Central memory CD8-positive, alpha-beta T cell (primary cell): ENCODE data around the gene ROGDI.

ENCODE experiments used
- ATAC-seq: fragments of 150-1000 bp; cut with Tn5 transposase; replicated peaks from 2 replicates; pipeline ENCODE4 v1.10.0; 2022; ENCODE audit warnings: mild to moderate bottlenecking, moderate FRiP score, moderate number of reproducible peaks; ENCODE audit not compliant: poor library complexity, severe bottlenecking; ENCODE audit errors: extremely low read depth
- DNase-seq, 2 donors: peaks; one replicate each; pipeline ENCODE4 v3.0.0; 2021; ENCODE audit warnings: low spot score in 2 of 2
- H3K27ac Mint-ChIP-seq: one replicate; pipeline ENCODE4 v1.8.0; 2022; ENCODE audit warnings: low read depth, mild to moderate bottlenecking, moderate library complexity, mixed read lengths
- H3K27me3 Mint-ChIP-seq: one replicate; pipeline ENCODE4 v1.8.0; 2022; ENCODE audit warnings: mixed read lengths
- H3K36me3 Mint-ChIP-seq: one replicate; pipeline ENCODE4 v1.8.0; 2022; ENCODE audit warnings: mild to moderate bottlenecking, moderate library complexity, mixed read lengths; ENCODE audit not compliant: insufficient read depth
- H3K4me1 Mint-ChIP-seq: one replicate; pipeline ENCODE4 v1.8.0; 2022; ENCODE audit warnings: mixed read lengths
- H3K4me3 Mint-ChIP-seq: one replicate; pipeline ENCODE4 v1.8.0; 2022; ENCODE audit warnings: mild to moderate bottlenecking, moderate library complexity, mixed read lengths
- H3K9me3 Mint-ChIP-seq: one replicate; pipeline ENCODE4 v1.8.0; 2022; ENCODE audit warnings: mixed read lengths

Gene ROGDI

GRCh38 chr16:4805231-4805630 is 2.8 kb upstream of the ROGDI start:
- Mint-ChIP-seq H3K4me1 (peaks cover 12% of the 10 kb centered on the region), H3K27me3 (no peaks in the 10 kb centered on the region), H3K27ac (no peak overlapping the region), H3K9me3 (no peaks in the 10 kb centered on the region), H3K4me3 (no peak overlapping the region), H3K36me3 (peaks cover 31% of the 10 kb centered on the region)
- DNase-seq: no peak
- no peak for ATAC-seq

- DNase-seq: no peak
- no peak overlapping the region for H3K4me3 Mint-ChIP-seq
- no peaks in the 10 kb centered on the region for H3K27me3 Mint-ChIP-seq
- no peaks in the 10 kb centered on the region for H3K9me3 Mint-ChIP-seq
- H3K4me1 Mint-ChIP-seq: peaks cover 12% of the 10 kb centered on the region
- no peak overlapping the region for H3K27ac Mint-ChIP-seq
- no peak for ATAC-seq
- peaks cover 25% of the 10 kb centered on the region for H3K36me3 Mint-ChIP-seq
Observed at GRCh38 chr16:4803898-4804762, 1.7 kb upstream of the ROGDI start.

DNA sequence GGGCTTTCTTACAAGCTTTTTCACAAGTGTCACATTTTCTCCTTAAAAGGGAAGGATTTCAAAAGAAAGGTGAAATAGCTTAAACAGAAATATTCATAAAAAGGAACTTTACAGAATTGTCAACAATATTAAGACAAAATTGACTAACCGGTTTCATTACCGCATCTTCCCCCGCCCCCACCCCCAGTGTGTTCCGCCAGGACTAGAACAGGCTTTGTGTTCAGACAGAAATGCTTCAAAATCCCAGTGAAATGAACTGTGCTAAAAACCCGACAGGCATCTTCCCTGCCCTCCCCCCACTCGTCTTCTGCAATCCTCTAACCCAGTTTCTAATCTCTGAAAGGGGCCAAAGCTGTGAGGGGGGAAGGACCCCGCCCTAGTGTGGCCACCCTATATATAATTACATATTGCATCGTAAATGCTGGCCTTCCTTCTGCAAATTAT is 990 bp upstream of the ROGDI start:
- Mint-ChIP-seq H3K9me3 (no peaks in the 10 kb centered on the region), H3K4me1 (peaks cover 12% of the 10 kb centered on the region), H3K27me3 (no peaks in the 10 kb centered on the region), H3K4me3 (peak overlapping the region; percentile 87), H3K27ac (no peak overlapping the region), H3K36me3 (peaks cover 19% of the 10 kb centered on the region)
- ATAC-seq: no peak
- no peak for DNase-seq

DNA sequence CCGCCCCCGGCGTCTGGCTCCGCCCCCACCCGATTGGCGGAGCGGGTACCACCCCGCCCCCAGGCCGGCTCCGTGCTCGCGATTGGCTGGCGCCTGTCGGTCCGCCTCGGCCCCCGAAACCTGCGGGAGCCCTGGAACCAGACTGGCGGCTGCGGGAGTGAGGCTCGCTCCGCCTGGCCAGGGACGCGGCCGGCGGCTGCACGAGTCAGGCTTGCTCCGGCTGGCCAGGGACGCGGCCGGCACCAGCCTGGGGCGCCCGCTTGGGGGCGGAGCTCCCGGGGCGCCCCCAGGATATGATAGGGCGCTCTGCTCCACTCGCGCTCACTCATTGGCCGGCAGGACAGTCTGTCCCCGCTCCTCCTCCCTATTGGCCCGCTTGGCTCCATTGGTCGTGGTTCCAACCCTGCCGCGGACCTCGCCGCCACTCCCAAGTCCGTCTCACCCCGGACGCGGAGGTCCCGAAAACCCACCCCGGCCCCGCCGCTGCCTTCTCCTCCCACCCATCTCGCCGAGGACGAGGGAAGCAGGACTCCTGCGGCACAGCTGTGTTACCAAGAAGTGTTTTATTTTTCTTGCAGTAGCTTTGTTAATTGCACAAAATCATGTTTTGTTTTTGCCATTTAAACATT is 340 bp upstream of the ROGDI start:
- peaks cover 12% of the 10 kb centered on the region for H3K4me1 Mint-ChIP-seq
- no peaks in the 10 kb centered on the region for H3K27me3 Mint-ChIP-seq
- H3K4me3 Mint-ChIP-seq: peak overlapping the region; percentile 87
- H3K9me3 Mint-ChIP-seq: no peaks in the 10 kb centered on the region
- peaks cover 14% of the 10 kb centered on the region for H3K36me3 Mint-ChIP-seq
- ATAC-seq: peak; percentile 92
- no peak overlapping the region for H3K27ac Mint-ChIP-seq
- DNase-seq: peak; percentile 81 to 85

DNA sequence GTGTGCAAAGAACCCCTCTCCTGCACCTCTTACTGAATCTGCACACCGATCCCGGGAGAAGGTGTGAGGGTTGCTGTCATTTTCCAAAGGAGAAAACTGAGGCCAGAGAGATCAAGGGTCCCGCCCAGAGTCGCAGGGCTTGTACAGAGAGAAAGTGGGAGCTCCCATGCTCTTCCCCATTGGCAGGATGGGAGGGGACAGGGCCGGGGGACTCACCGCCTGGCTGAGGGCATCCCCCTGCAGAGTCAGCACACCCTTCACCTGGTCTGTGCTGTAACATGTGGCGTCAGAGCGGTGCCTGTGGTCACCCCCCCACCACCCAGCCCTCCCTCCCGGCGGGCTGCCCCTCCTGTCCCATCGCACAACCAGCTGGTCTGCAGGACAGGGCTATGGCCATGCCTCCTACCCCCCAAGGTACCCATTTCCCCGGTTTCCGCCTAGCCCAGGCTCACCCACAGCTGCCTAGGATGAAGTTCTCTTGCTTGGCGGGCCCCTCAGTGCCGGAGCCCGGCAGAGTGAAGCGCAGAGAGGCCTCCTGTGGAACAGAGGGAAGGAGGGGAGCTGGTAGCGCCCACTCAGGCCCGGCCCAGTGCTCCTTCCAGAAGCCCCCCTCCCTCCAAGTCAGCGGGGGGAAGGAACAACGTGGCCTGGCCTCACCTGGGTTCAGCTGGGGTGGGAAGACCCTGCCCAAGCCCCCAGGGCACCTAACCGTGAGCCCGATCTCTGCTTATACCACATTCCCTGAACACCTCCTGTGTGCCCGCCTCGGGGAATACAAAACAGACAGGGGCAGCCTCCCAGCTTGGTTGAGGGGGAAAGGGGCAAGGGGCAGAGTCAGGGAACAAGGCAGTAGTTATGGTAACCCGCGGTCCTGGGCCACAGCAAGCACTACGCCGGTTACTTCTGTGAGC is 1.1 kb downstream of the ROGDI start:
- ATAC-seq: no peak
- Mint-ChIP-seq H3K27me3 (no peaks in the 10 kb centered on the region), H3K36me3 (peaks cover 6% of the 10 kb centered on the region), H3K4me1 (peaks cover 12% of the 10 kb centered on the region), H3K4me3 (peak overlapping the region; percentile 87), H3K9me3 (no peaks in the 10 kb centered on the region), H3K27ac (peak overlapping the region; percentile 68)
- no peak for DNase-seq

GRCh38 chr16:4800290-4801041 is 2.0 kb downstream of the ROGDI start:
- no peak for ATAC-seq
- H3K4me3 Mint-ChIP-seq: peak overlapping the region; percentile 59
- peaks cover 4% of the 10 kb centered on the region for H3K36me3 Mint-ChIP-seq
- no peaks in the 10 kb centered on the region for H3K9me3 Mint-ChIP-seq
- no peak for DNase-seq
- no peak overlapping the region for H3K27ac Mint-ChIP-seq
- H3K27me3 Mint-ChIP-seq: no peaks in the 10 kb centered on the region
- H3K4me1 Mint-ChIP-seq: peaks cover 12% of the 10 kb centered on the region

GRCh38 chr16:4799171-4799855 is 3.1 kb downstream of the ROGDI start:
- no peaks in the 10 kb centered on the region for H3K27me3 Mint-ChIP-seq
- DNase-seq (no peak), ATAC-seq (no peak)
- peaks cover 12% of the 10 kb centered on the region for H3K4me1 Mint-ChIP-seq
- no peaks in the 10 kb centered on the region for H3K9me3 Mint-ChIP-seq
- no peak overlapping the region for H3K27ac Mint-ChIP-seq
- H3K4me3 Mint-ChIP-seq: no peak overlapping the region
- H3K36me3 Mint-ChIP-seq: peaks cover 2% of the 10 kb centered on the region

GRCh38 chr16:4798456-4798855 is 4.0 kb downstream of the ROGDI start:
- Mint-ChIP-seq H3K27me3 (no peaks in the 10 kb centered on the region), H3K4me3 (no peak overlapping the region), H3K27ac (no peak overlapping the region), H3K36me3 (peaks cover 2% of the 10 kb centered on the region), H3K9me3 (no peaks in the 10 kb centered on the region), H3K4me1 (peaks cover 6% of the 10 kb centered on the region)
- no peak for DNase-seq
- ATAC-seq: no peak

DNA sequence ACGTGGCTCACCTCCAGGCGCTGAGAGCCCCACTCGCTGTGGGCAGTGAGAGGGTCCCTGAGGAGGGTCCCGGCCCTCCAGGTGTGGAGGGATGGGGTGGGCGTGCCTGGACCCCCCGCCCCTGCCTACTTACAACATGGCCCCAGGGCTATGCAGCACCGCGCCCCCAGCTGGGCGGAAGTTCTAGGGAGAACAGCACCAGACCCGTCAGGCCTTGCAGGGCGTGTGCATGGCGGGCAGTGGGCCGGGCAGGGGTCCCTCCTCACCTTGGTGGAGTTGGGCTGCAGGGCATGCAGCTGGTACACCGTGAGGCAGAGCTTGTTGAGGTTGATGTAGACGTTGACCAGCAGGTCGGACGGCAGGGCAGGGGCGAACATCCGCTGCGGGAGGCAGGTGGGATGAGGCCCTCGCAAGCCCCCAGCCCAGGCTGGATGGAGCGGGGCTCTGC is 4.6 kb downstream of the ROGDI start:
- Mint-ChIP-seq H3K9me3 (no peaks in the 10 kb centered on the region), H3K27me3 (no peaks in the 10 kb centered on the region), H3K4me1 (peaks cover 6% of the 10 kb centered on the region), H3K36me3 (peaks cover 2% of the 10 kb centered on the region), H3K27ac (no peak overlapping the region), H3K4me3 (no peak overlapping the region)
- ATAC-seq (no peak), DNase-seq (no peak)

DNA sequence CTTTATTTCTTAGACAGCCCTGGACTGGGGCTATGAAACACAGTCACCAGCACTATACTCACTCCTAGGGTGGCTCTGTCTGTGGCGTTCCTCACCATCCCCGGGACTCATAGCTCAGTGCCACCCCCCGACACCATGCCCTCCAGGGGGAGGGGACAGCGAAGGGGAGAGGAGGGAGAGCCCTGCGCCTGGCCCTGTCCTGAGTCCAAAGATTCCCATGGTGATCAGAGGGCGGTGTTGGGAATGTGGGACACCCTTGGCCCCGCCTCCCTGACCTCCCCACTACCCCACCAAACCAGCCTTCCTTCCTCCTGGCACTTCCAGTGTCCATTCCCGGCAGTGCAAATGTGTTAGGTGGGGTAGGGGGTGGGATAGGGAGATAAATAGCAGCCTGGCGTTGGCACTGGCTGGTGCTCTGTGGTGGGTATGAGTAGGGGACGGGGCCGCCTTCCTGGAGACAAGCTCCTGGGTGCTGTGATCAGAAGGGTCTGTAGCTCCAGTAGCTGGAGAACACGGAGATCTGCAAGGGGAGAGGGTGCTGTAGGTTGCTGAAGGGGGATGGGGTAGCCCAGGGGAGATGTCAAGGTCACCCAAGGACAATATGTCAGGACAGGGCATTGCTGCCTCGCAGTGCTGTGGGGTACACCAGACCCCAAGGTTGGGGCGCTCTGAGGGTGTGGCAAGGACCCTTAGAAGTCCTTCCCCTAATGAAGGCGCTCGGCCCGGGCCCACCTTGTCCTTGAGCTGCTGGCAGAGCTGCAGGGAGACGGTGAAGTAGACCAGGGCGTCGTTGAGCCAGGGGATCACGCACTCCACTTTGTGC is 5.2 kb downstream of the ROGDI start:
- Mint-ChIP-seq H3K36me3 (peaks cover 2% of the 10 kb centered on the region), H3K27ac (no peak overlapping the region), H3K9me3 (no peaks in the 10 kb centered on the region), H3K4me3 (no peak overlapping the region), H3K27me3 (no peaks in the 10 kb centered on the region), H3K4me1 (peaks cover 6% of the 10 kb centered on the region)
- DNase-seq (no peak), ATAC-seq (no peak)
